GM18858 (cell line): ENCODE results near the gene GRID1.

ENCODE experiments used
- ATAC-seq: cut with Tn5 transposase; IDR thresholded peaks from one replicate; pipeline ENCODE4 v1.9.1; 2021; ENCODE audit not compliant: unreplicated experiment

The GRID1 gene

DNA sequence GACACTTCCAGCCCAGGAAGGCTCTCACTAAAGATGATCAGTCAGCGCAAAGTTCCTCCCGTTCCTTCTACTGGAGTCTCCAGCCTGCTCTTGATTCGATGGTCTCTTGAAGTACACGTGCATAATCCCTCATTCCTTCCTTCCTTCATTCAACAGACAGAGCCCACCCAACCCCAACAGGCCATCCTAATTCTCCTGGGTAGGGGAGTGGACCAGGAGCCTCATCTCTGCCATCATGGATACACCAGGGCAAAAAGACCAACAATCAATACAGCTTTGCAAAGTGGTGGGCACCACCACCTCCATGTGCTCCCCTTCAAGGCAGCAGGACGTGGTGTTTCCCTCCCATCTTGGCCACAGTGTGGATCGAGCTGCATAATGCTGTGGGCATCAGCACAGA is 446.3 kb downstream of the GRID1 start:
- ATAC-seq: no peak

DNA sequence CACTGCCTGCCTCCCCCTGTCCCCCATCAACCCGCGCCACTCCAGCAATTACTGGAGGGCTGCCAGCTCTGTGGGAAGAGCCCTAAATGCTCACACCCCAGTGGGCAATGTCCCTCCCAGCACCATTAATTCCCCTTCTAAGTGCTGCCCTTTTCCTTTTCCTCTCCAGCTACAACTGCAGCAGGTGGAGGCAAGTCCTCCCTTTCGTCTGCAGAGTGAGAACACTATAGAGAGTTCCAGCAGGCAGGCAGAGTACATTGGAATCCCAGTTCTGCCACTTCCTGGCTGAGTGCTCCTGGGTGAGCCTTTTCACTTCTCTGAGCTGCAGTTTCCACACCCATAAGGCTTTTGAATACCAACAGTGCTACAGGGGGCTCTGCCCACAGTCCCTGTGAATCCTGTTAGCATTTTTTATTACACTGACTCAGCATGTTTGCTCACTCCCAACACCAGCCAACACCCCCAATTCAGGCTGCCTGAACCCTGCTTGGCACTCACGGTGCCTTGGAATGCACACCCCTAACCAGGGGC is 447.0 kb downstream of the GRID1 start:
- ATAC-seq: no peak

DNA sequence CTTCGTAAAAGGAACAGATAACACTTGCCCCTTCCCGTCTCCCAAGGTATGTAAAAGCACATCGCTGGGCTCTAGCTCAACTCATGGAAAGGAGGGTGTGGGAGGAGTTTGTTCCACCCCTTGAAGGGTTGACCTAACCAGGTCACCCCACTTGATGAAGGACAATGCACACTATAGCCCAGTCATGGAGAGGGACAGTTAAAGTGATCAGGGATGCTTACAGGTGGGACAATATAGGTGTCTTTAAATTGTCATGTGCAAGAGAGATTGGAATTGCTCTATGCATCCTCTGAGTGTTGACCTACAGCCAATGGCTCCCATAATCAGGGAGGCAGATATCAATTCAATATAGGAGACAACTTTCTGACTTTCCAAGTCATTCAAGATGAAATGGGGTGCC is 448.2 kb downstream of the GRID1 start:
- ATAC-seq: no peak

DNA sequence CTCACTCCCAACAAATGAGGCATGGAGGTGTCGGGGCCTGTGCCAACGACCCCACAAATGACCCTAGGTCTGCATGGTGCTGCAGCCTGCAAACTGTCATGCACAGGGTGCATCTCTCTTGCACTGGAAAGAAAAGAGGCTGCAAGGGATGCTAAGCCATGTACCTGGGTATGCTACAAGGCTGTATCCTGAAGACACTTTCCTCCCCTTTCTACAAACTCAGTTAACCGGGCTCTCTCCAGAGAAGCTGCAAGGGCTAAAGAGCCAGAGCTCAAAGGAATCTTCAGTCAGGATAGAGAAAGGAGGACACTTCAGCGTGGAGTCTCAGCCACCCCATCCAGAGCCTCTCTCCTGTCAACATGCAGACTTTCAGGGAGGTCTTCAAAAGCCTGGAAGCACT is 449.0 kb downstream of the GRID1 start:
- ATAC-seq: no peak

DNA sequence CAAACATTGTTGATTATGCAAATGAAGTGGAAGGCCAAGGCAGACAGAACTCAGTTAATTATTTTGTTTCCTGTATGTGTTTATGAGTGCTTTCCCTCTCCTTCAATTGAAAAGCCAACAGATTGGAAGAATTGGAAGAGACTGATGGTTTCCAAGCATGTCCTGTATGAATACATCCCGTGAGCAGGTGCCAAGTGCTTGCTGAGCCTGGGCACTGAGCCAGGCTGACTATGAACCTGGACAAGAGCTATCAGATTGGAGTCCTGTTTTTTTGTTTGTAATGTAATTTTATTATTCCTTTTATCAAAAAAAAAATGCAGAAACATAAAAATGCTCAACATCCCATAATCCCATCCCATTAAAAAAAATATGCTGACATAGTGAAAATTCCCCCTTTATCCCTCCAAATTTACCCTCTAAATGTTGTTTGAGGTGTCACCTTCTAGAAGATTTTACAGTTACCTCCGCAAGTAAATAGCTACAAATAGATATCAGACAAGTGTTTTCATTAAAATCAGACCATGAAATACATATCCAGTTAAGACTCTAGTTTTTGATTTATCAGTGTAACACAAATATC is 449.5 kb downstream of the GRID1 start:
- no peak for ATAC-seq

DNA sequence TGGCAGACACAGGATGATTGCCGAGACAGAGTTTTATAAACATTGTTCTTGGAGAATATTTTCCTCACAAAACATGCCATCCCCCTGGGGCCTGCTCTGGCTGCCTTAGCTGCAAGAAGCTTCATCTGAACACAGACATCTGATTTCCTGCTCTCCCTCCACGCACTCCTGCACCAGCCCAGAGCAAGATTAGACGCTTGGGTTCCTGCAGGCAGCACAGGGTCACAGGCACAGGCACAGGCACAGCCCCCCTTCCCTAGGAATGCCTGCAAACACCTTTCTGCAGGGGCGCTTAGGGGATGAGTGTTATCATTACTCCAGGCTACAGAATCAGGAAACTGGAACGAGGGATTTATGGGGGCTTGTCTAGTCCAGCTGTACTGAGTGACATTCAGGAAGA is 450.3 kb downstream of the GRID1 start:
- ATAC-seq: no peak

DNA sequence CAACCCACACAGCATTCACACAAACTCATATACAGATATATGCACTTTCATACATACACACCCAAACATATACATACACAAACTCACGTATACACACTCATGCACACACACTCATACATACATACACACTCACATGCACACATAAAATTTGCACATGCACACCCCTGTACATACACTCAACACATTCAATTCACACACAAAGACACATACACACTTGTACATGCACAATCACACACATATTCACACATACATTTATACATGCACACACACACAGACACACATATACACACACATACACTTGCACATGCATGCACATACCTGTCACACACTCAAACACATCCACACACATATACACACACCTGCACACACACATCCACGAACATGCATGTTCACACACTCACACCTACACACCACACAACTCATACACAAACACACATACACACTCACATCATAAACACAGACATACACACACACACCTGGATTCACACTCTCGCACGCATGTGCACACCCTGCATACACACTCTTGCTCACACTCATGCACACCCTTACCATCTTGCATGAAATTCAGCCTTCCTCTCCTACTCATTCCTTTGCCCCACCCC is 451.2 kb downstream of the GRID1 start:
- ATAC-seq: no peak

DNA sequence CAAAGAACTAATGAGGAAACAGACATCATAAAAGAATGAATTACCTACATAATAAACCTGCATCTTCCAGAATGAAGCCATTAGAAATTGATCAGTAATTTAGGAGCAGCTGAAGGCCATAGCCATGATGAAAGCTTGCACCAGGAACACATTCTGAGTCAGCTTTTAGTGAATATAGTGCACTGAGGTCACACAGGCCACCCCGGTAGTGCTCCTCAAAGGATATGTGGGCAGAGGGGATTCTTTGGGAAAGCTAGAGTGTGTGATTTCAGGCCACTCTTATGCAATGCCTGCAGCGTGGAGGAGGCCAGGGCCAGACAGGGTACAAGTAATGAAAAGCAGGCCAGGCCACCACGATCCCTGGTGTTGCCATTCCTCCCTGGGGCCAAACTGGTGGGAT is 451.9 kb downstream of the GRID1 start:
- no peak for ATAC-seq

DNA sequence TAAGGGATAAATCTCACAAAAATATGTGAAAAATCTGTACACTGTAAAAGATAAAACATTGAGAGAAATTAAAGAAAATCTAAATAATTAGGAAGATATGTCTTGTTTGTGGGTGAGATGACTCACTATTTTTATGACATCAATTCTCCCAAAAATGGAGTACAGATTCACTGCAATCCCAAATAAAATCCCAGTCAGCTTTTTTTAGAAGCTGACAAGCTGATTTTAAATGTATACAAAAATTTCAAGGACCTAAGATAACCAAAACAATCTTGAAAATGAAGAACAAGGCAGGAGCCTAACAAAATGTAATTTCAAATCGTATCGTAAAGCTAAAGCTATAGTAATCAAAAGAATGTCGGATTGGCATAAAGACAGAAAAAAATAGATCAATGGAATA is 458.1 kb downstream of the GRID1 start:
- no peak for ATAC-seq

DNA sequence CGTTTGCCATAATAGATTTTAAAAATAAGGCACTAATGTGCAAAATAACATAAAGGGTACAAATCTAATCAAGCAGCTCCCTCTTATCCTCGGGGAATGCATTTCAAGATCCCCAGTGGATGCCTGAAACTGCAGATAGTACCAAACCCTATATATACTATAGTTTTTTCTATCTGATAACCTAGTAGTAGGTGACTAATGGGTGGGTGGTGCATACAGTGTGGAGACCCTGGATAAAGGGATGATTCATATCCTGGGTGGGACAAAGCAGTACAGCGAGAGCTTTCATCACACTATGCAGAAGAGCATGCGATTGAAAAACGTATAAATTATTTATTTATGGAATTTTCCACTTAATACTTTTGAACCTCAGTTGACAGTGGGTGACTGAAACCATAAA is 464.5 kb downstream of the GRID1 start:
- ATAC-seq: no peak

DNA sequence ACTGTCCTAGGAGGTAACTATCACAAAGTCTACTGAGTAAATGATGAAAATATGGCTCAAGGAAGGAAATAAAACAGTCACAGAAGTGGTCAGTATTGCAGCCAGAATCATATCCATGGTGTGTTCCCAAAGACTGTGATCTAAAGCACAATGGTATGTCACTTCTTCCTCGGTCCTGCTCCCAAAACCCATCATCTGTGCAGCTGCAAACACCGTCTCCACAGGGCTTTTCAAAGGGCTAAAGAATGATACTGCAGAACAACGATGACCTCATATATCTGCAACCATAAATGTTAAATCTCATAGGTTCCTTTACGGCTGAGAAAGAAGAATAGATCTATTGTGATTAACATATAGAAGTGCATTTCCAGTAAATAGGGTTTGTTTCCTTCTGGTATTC is 465.0 kb downstream of the GRID1 start:
- ATAC-seq: no peak

DNA sequence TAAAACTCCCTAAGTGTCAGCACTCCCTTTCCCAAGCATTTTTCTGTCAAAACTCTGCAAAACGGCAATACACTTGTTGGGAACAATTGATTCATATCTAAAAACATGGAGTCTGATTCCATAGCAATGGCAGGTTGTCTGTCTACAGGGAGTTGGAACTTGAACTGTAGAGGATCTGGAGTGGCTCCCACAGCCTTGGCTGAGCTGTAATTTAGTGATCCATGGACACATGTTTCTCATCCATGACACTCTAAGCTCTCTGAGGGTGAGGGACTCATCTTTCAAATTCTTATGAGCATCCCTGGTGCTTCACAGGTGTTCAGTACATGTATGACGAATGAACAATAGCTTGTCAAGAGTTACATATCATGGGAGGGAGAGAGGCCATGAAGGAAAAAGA is 466.1 kb downstream of the GRID1 start:
- no peak for ATAC-seq

DNA sequence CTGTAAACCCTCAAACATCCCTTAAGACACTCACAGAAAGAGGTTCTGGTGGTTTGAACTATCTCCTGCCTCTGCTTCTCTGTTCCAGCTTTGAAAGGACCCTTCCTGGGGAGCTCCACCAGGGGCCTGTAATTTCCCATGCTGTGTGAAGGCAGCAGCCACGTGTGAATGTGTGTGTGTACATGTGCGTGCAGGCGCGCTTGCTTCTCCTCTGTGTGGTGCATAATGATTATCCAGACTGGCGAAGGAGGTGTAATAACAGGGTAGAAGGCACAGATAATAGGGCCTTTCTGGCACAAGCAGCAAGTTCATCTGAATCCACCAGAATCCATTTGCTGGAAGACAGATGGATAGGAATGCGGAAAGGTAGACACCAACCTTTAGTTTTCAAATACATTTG is 466.5 kb downstream of the GRID1 start:
- ATAC-seq: no peak

DNA sequence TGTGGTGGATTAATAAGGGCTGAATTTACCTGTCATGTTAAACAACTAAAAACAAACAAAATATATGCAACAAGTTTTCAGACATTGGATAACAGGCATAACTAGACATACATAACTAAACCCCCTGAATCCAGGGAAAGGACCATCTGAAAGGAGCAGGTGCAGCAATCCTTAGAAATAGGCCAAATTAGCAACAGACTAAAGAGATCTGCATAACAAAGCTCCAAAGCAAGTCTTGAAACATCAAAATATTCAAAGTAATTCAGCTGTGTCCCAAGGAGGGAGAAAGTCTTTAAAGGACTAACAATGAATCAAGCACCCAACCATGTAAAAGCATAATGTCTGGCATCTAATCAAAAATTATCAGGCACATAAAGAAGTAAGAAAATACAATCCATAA is 475.1 kb downstream of the GRID1 start:
- ATAC-seq: no peak

DNA sequence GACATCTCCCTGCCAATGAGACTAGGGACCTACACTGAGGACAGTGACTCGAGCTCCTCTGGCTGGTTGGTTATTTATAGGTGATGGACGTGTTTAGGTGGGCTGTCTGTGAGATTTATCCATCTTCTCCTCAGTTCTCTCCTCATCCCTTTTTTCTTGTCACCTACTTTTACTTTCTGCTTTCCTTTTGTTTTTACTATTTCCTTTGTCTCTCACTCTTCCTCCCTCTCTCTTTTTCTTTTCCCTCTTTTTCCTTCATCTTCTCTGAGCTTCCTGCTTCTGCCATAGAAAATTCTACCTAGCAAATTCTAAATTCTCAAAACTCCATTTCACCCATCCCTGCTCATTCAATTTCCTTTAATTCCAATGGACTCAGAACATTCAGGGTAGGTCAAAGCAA is 478.0 kb downstream of the GRID1 start:
- ATAC-seq: no peak

DNA sequence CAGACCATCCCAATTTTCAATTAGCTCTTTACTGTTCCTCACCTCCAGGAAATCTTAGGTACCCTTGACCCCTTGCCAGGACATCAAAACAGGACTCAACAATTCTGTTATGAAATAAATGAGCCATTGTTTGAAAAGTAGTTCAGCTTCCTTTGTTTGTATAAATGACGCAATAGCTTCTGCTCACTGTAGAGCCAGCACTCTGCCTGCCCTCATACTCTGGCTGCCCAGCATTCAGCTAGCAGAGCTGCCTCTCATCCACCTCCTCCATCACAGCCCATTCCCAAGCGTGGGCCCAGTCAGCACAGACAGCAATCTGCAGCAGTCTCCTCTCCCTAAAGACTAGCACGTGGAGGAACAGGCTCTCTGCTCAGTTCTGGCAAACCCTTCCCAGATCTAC is 478.6 kb downstream of the GRID1 start:
- no peak for ATAC-seq

DNA sequence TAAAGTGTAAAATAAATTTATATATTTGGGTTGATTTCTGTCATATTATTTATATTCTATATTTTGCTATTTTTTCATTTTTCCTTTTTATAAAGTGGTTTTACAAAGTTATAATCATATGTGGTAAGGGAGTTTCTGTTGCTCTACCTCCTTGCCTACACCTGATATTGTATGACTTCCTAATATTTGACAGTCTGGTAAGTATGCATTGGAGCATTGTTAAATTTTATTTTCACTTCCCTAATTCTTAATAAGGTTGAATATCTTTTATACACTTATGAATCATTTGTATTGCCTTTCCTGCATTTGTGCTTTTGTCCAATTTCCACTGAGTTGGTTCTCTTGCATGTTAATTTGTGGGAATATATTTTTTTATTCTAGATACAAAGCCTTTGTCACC is 492.4 kb downstream of the GRID1 start:
- ATAC-seq: no peak

DNA sequence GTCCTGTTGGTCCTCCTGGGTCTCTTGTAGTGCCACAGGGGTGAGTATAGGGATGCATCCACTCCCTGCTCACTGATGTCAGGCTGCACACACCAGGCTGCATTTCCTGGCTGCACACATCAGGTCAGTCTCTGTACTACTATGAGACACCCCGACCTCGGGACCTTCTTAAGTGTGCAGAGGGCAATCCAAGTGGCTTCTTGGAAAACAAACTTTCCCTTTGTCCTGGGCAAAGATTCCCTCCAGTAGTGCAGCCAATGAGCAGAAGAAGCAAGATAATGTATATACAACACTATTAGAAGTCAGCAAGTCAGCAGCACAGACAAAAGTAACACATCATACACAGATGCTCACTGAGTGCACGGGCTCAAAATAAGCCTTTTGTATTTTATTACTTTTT is 493.5 kb downstream of the GRID1 start:
- ATAC-seq: no peak

DNA sequence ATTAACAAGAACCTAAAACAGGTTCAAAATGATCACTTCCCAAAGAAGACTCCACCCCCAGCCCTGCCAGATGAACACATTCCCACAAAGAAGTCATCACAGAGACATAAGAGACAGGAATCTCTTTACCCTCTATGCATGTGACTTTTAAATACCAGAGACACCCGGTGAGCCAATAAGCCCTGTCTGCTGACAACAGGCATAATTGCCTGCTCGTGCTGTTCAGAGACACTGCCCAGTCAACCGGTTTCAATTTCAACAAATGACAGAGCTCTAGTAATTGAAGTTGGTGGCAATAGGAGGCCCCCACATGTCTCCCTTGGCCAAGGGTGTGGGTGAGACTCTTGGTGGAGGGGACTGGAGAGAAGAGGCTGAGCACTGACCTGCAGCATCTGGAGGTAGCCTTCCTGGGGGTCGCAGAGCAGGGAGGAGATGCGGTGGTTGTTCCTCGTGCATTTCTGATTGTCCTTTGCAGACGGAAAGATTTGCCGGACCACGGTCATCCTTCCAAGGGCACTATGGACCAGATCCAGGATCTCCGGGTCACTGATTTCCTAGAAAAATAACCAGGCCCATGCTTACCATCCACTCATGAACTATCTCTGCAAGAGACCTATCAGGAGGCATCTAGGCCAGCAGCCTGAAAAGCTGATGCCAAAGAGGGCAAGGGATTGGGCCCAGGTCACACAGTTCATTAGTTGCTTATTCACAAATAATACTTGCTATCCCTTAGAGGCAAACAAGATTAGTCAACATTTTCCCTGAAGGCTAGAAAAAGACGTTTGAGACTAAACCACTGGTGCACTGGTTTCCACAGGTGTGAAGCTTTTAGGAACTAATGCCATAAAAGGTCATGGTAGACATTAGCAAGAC is 497.7 kb downstream of the GRID1 start:
- no peak for ATAC-seq

DNA sequence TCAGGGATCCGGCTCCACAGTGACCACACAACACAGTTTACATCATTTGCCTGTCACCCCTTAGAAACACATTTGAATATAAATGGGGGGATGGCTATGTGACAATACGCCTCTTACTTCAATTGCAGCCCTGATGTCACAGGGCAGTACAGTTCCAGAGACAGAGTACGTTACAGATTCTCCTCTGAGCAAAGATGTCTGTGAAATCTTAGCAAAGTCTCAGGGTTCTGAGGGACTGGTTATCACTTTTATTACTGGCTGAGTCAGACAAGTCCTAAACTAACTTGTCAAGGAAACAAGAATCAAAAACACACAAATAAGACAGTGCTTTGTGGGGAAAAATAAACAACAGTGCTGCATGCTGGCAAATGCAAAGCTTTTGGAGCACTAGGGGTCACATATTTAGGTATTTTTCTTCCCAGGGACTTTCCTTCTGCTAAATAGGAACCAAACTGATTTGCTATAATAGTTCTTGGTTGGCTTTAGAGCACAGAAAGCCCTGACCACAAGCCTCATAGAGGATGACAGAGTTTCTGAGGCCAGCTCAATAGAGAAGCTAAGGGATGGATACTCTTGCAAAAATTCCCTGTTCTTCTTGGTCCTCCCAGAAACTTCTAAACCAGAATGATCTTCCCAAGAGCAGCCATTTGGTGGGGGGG is 501.6 kb downstream of the GRID1 start:
- no peak for ATAC-seq

DNA sequence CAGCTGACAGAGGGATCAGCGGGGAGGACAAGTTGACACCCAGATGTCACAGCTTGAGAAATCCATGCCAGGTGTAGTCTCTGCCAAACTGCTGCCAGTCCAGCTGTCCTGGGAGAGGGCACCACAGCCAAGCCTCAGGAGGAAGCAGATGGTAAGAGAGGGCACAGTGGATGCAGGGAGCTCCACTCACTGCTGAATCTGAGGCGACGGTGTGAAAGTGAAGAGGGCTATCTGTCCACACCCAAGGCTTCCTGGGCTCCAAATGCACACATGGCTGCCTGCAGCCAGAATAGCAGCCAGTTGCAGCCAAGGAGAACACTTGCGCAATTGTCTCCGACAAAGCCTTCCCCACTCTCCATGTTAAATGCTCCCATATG is 502.4 kb downstream of the GRID1 start:
- ATAC-seq: no peak
